H1 (cell line): ENCODE results near the gene GRAMD1C. TPM values are rescaled to one million over a fixed set of nuclear protein-coding genes. Genes with fewer than 3 reads are reported as not detected.

Experiments
- CTCF ChIA-PET: fragments of 300-600 bp; sonication (Branson Sonifier 250); formaldehyde crosslinking; loops from one replicate; lab custom pipeline; 2021; ENCODE audit not compliant: partially characterized antibody; lab: Charles Lee
- POLR2A ChIA-PET: fragments of 300-600 bp; sonication (Branson Sonifier 250); formaldehyde crosslinking; loops from one replicate; lab custom pipeline; 2021; ENCODE audit warnings: inconsistent platforms; ENCODE audit not compliant: partially characterized antibody; lab: Charles Lee
- DNase-seq, 2 experiments: peaks; one replicate each; pipeline versions ENCODE4 v3.0.0 to v3.0.0-alpha.2; 2010 to 2022; ENCODE audit warnings: low spot score in 2 of 2, low read depth in 1 of 2, mixed read lengths in 1 of 2
- FAIRE-seq: peaks from 2 replicates; lab custom pipeline; 2011; peaks lifted over from hg19 to GRCh38; lab: Jason Lieb, UNC
- H2AFZ ChIP-seq: 2 replicates; pipeline ENCODE4 v1.8.1; 2012; ENCODE audit warnings: low read length, inconsistent platforms
- H2AK5ac ChIP-seq: 2 replicates; pipeline ENCODE4 v1.6.1; 2013; ENCODE audit warnings: low read depth, low read length
- H2BK120ac ChIP-seq: replicated peaks from 2 replicates; pipeline ENCODE3; 2013; ENCODE audit warnings: low read depth, low read length, inconsistent platforms
- H2BK12ac ChIP-seq: 2 replicates; pipeline ENCODE4 v1.6.1; 2013; ENCODE audit warnings: low read depth, low read length
- H2BK15ac ChIP-seq: 2 replicates; pipeline ENCODE4 v1.6.1; 2013; ENCODE audit warnings: low read length
- H2BK20ac ChIP-seq: 2 replicates; pipeline ENCODE4 v1.6.1; 2013; ENCODE audit warnings: low read length
- H2BK5ac ChIP-seq: 2 replicates; pipeline ENCODE4 v1.6.1; 2013; ENCODE audit warnings: low read depth, low read length
- H3K14ac ChIP-seq: 2 replicates; pipeline ENCODE4 v1.6.1; 2013; ENCODE audit warnings: inconsistent platforms; ENCODE audit not compliant: insufficient read length
- H3K18ac ChIP-seq: 2 replicates; pipeline ENCODE4 v1.6.1; 2013; ENCODE audit warnings: low read length; ENCODE audit errors: extremely low read depth
- H3K23ac ChIP-seq: 2 replicates; pipeline ENCODE4 v1.6.1; 2013; ENCODE audit warnings: inconsistent platforms; ENCODE audit not compliant: insufficient read length
- H3K23me2 ChIP-seq: 2 replicates; pipeline ENCODE4 v1.6.1; 2013; ENCODE audit warnings: low read depth, low read length
- H3K27ac ChIP-seq: 2 replicates; pipeline ENCODE4 v1.6.1; 2011; ENCODE audit warnings: low read depth, low read length, inconsistent platforms
- H3K27me3 ChIP-seq, 4 experiments: replicated peaks in 1 of 4; 1 replicate in 1 of 4; 2 replicates in 3 of 4; pipeline versions ENCODE4 v1.6.1 to v1.8.1; 2011 to 2013; ENCODE audit warnings: low read length in 3 of 4, mild to moderate bottlenecking in 3 of 4, inconsistent platforms in 2 of 4, mixed read lengths in 2 of 4, moderate library complexity in 1 of 4; ENCODE audit not compliant: control insufficient read depth in 3 of 4, insufficient read depth in 3 of 4; ENCODE audit errors: extremely low read depth in 1 of 4
- H3K36me3 ChIP-seq, 4 experiments: 2 replicates each; pipeline versions ENCODE4 v1.6.1 to v1.8.1; 2011 to 2013; ENCODE audit warnings: mild to moderate bottlenecking in 4 of 4, low read length in 3 of 4, moderate library complexity in 2 of 4, control low read depth in 1 of 4, inconsistent platforms in 1 of 4; ENCODE audit not compliant: insufficient read depth in 4 of 4, control insufficient read depth in 2 of 4
- H3K4ac ChIP-seq: replicated peaks from 2 replicates; pipeline ENCODE3; 2013; ENCODE audit warnings: low read length, low read depth, mixed read lengths, inconsistent platforms; ENCODE audit not compliant: insufficient read length
- H3K4me1 ChIP-seq, 4 experiments: replicated peaks in 1 of 4; 1 replicate in 1 of 4; 2 replicates in 3 of 4; pipeline versions ENCODE4 v1.6.1 to v1.8.1; 2011 to 2013; ENCODE audit warnings: low read length in 3 of 4, inconsistent platforms in 2 of 4, mixed read lengths in 1 of 4; ENCODE audit not compliant: insufficient read depth in 4 of 4, control insufficient read depth in 3 of 4
- H3K4me2 ChIP-seq, 2 experiments: 2 replicates each; pipeline versions ENCODE4 v1.6.1 to v1.8.1; 2011 to 2013; ENCODE audit warnings: low read depth in 2 of 2, low read length in 2 of 2, control low read depth in 1 of 2, inconsistent platforms in 1 of 2, mild to moderate bottlenecking in 1 of 2; ENCODE audit not compliant: insufficient read depth in 1 of 2
- H3K4me3 ChIP-seq, 4 experiments: fragments of 200-600, 300-600 bp in 1 of 4; sonication (generic), shearing (Covaris generic), sonication (Bioruptor Twin) in 1 of 4; 2 replicates each; pipeline versions ENCODE4 v1.5.1 to v1.8.1; 2011 to 2016; ENCODE audit warnings: low read length in 4 of 4, low read depth in 3 of 4, control low read depth in 2 of 4, inconsistent platforms in 2 of 4, mild to moderate bottlenecking in 2 of 4, mixed read lengths in 1 of 4, moderate library complexity in 1 of 4; ENCODE audit not compliant: insufficient read depth in 2 of 4; ENCODE audit errors: extremely low read depth in 1 of 4
- H3K56ac ChIP-seq: replicated peaks from 2 replicates; pipeline ENCODE3; 2013; ENCODE audit warnings: low read depth, mild to moderate bottlenecking, mixed read lengths, low read length, inconsistent platforms; ENCODE audit not compliant: insufficient read length
- H3K79me1 ChIP-seq: 2 replicates; pipeline ENCODE4 v1.6.1; 2013; ENCODE audit warnings: low read depth, low read length, control low read depth
- H3K79me2 ChIP-seq, 2 experiments: 2 replicates each; pipeline versions ENCODE4 v1.6.1 to v1.8.1; 2012 to 2013; ENCODE audit warnings: low read length in 2 of 2, mild to moderate bottlenecking in 2 of 2, inconsistent platforms in 1 of 2; ENCODE audit not compliant: insufficient read depth in 2 of 2, control insufficient read depth in 1 of 2
- H3K9ac ChIP-seq, 4 experiments: replicated peaks in 1 of 4; 1 replicate in 1 of 4; 2 replicates in 3 of 4; pipeline versions ENCODE4 v1.6.1 to v1.8.1; 2011 to 2013; ENCODE audit warnings: low read depth in 3 of 4, low read length in 3 of 4, control low read depth in 2 of 4, mild to moderate bottlenecking in 2 of 4, moderate library complexity in 2 of 4, inconsistent platforms in 1 of 4; ENCODE audit errors: extremely low read depth in 1 of 4
- H3K9me3 ChIP-seq, 2 experiments: 2 replicates each; pipeline versions ENCODE4 v1.6.1 to v1.8.1; 2012 to 2013; ENCODE audit warnings: mild to moderate bottlenecking in 2 of 2, moderate library complexity in 2 of 2, control low read depth in 1 of 2, inconsistent platforms in 1 of 2, low read depth in 1 of 2, low read length in 1 of 2, mixed read lengths in 1 of 2; ENCODE audit not compliant: insufficient read depth in 2 of 2
- H4K20me1 ChIP-seq, 2 experiments: replicated peaks in 1 of 2; 2 replicates each; pipeline versions ENCODE3 to v1.8.1; 2011 to 2013; ENCODE audit warnings: inconsistent platforms in 2 of 2, low read length in 2 of 2, mild to moderate bottlenecking in 1 of 2; ENCODE audit not compliant: insufficient read depth in 2 of 2, control insufficient read depth in 1 of 2
- H4K5ac ChIP-seq: 2 replicates; pipeline ENCODE4 v1.6.1; 2013; ENCODE audit warnings: low read length, low read depth, mixed read lengths, inconsistent platforms; ENCODE audit not compliant: insufficient read length
- H4K8ac ChIP-seq: 2 replicates; pipeline ENCODE4 v1.8.0; 2013; ENCODE audit warnings: mild to moderate bottlenecking, moderate library complexity, low read length, inconsistent platforms; ENCODE audit not compliant: insufficient read depth; ENCODE audit errors: extremely low read depth
- H4K91ac ChIP-seq: replicated peaks from 2 replicates; pipeline ENCODE3; 2013; ENCODE audit warnings: low read length, mixed read lengths, inconsistent platforms; ENCODE audit not compliant: insufficient read length
- ASH2L ChIP-seq: fragments of 200-600, 300-600 bp; sonication (generic); IDR thresholded peaks from one replicate; pipeline ENCODE4 v1.7.1; 2017; ENCODE audit warnings: low read length
- BACH1 ChIP-seq: IDR thresholded peaks from 2 replicates; pipeline ENCODE4 v1.6.1; 2012; ENCODE audit warnings: low read length, improper control_type of control experiment
- CBX5 ChIP-seq: fragments of 300-800, 300-1000 bp; sonication (generic); IDR thresholded peaks from 2 replicates; pipeline ENCODE4 v1.7.1; 2016; ENCODE audit warnings: antibody characterized with exemption, low read length, low read depth
- EZH2 ChIP-seq: fragments of 200-600 bp; sonication (generic); IDR thresholded peaks from 2 replicates; pipeline ENCODE4 v1.7.1; 2012; ENCODE audit warnings: low read depth, mild to moderate bottlenecking, moderate library complexity, low read length, inconsistent platforms; ENCODE audit not compliant: severe bottlenecking
- GTF2F1 ChIP-seq: IDR thresholded peaks from 2 replicates; pipeline ENCODE4 v1.6.1; 2012; ENCODE audit warnings: low read depth, low read length, improper control_type of control experiment, borderline replicate concordance
- JUND ChIP-seq: IDR thresholded peaks from 2 replicates; pipeline ENCODE4 v1.6.1; 2011; ENCODE audit warnings: mild to moderate bottlenecking, improper control_type of control experiment, low read length
- KDM5A ChIP-seq: fragments of 200-600 bp; IDR thresholded peaks from 2 replicates; pipeline ENCODE4 v1.7.1; 2012; ENCODE audit warnings: mild to moderate bottlenecking, low read length, inconsistent platforms, mixed read lengths
- POU5F1 ChIP-seq: IDR thresholded peaks from 2 replicates; pipeline ENCODE4 v1.6.1; 2011; ENCODE audit warnings: low read depth, mild to moderate bottlenecking, low read length, moderate library complexity
- TCF12 ChIP-seq: IDR thresholded peaks from 2 replicates; pipeline ENCODE4 v1.6.1; 2011; ENCODE audit warnings: low read depth, mild to moderate bottlenecking, low read length
- TEAD4 ChIP-seq: IDR thresholded peaks from 2 replicates; pipeline ENCODE4 v1.6.1; 2012; ENCODE audit warnings: low read depth, low read length, inconsistent platforms, mixed read lengths
- YY1 ChIP-seq: IDR thresholded peaks from 2 replicates; pipeline ENCODE4 v1.6.1; 2011; ENCODE audit warnings: low read depth, mild to moderate bottlenecking, low read length
- WGBS, 2 experiments: shearing (Covaris generic) in 1 of 2; methylation state at CpG; one replicate each; pipeline versions ENCODE4 v1.1.6 to v1.1.7; 2013 to 2015; ENCODE audit warnings: low lambda C conversion rate in 2 of 2, mixed read lengths in 2 of 2, inconsistent platforms in 1 of 2, low coverage in 1 of 2, missing lambda C conversion rate in 1 of 2; ENCODE audit not compliant: insufficient replicate concordance in 2 of 2, insufficient coverage in 1 of 2, insufficient read length in 1 of 2; ENCODE audit errors: extremely low coverage in 1 of 2, missing lambda C conversion rate in 1 of 2; 5-methylcytosine and 5-hydroxymethylcytosine counted together
- polyA plus RNA-seq, 7 experiments: library from polyadenylated mRNA; depleted of rRNA in 3 of 7; stranded (reverse) in 5 of 7; unstranded in 2 of 7; fragments of >200 nt in 5 of 7; fragments of 200-250 nt in 2 of 7; gene quantifications; 1 replicate in 5 of 7; 2 replicates in 1 of 7; 4 replicates in 1 of 7; pipeline versions ENCODE4 v1.2.1 to v1.2.3, GENCODE V29; 2011 to 2013; ENCODE audit warnings: missing spikeins in 2 of 7, mixed read lengths in 2 of 7
- total RNA-seq: library from RNA; stranded (reverse); fragmentation: NEBNext Ultra II Directional; extraction: Animal tissue kit (Norgen Biotek cat#: 25700); gene quantifications from 2 replicates; pipeline ENCODE4 v1.2.1, GENCODE V29; 2021
- TF ChIP-seq, protein P1 (sequence below): IDR thresholded peaks from 2 replicates; pipeline ENCODE4 v1.6.1; 2012; ENCODE audit warnings: inconsistent platforms
- TF ChIP-seq, protein P2 (sequence below): IDR thresholded peaks from 2 replicates; pipeline ENCODE4 v1.6.1; 2011; ENCODE audit warnings: low read depth, mild to moderate bottlenecking, low read length; ENCODE audit not compliant: insufficient read depth
- TF ChIP-seq, protein P3 (sequence below): IDR thresholded peaks from 2 replicates; pipeline ENCODE4 v1.6.1; 2012; ENCODE audit warnings: inconsistent platforms

GRAMD1C gene
- total and polyA plus RNA-seq, 2 of the 8 experiments (the other 6 are each of a cell fraction or from before 2014, with no cell fraction given) = 0.62 to 2.1 TPM

DNA sequence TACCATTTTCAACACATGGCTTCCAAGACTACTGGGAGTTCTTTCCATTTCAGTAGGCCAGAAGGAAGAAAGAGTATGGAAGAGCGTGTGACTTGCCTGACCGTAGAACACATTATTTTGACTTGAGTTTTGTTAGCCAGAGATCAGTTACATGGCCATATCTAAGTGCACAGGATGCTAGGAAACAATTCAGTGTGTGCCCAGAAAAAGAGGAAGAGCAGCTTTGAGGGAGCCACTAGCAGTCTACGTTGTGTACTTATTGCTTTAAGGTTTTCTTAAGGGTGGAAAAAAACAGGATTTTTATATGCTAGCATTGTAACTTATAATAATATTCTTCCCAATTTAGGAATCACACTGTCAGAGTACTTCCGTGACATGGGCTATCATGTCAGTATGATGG lies 44.1 kb upstream of the GRAMD1C start:
- Histone ChIP-seq H2BK120ac (no peak overlapping the region), H3K79me2 (no peaks in the 10 kb centered on the region), H3K4me2 (no peak overlapping the region), H3K18ac (no peak overlapping the region), H3K4me1 (no peaks in the 10 kb centered on the region), H3K36me3 (peaks cover 2 to 38% (median 14%) of the 10 kb centered on the region in 4 experiments; a peak in 6 of 8 replicates), H4K20me1 (no peaks in the 10 kb centered on the region), H3K27ac (no peak overlapping the region), H3K56ac (no peak overlapping the region), H2AK5ac (no peak overlapping the region), H2BK12ac (no peak overlapping the region), H3K14ac (no peak overlapping the region), H3K4ac (no peak overlapping the region), H3K23ac (no peak overlapping the region), H3K27me3 (no peaks in the 10 kb centered on the region), H3K9me3 (no peaks in the 10 kb centered on the region), H3K4me3 (no peak overlapping the region), H4K91ac (no peak overlapping the region), H3K23me2 (no peaks in the 10 kb centered on the region), H3K79me1 (no peaks in the 10 kb centered on the region), H2BK20ac (no peak overlapping the region), H4K8ac (no peak overlapping the region), H2BK5ac (no peak overlapping the region), H2BK15ac (no peak overlapping the region), H3K9ac (no peak overlapping the region), H4K5ac (no peak overlapping the region), H2AFZ (no peak overlapping the region)
- WGBS, 2 experiments = 92% methylated on average over 4 of the region's 4 CpGs; no CpG with 5 or more reads in 1 of the 2 experiments
- ChIA-PET CTCF (interaction anchor here (0.5 to 1.4 kb wide), 6 partner anchors 8 to 141 kb away, joined by 3 to 4 read pairs (median 3); no protein-coding TSS in a partner anchor), POLR2A (no interaction called here)
- no peak for DNase-seq
- no peak for FAIRE-seq
- TF ChIP-seq KDM5A = no peak
- no peak for TF ChIP-seq BACH1
- TF ChIP-seq TEAD4 = no peak
- TF ChIP-seq TCF12 = no peak
- TF ChIP-seq ASH2L = no peak
- no peak for TF ChIP-seq GTF2F1
- TF ChIP-seq EZH2 = no peak
- TF ChIP-seq JUND = no peak
- no peak for TF ChIP-seq POU5F1
- TF ChIP-seq YY1 = no peak
- TF ChIP-seq, protein P1, sequence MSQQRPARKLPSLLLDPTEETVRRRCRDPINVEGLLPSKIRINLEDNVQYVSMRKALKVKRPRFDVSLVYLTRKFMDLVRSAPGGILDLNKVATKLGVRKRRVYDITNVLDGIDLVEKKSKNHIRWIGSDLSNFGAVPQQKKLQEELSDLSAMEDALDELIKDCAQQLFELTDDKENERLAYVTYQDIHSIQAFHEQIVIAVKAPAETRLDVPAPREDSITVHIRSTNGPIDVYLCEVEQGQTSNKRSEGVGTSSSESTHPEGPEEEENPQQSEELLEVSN = no peak
- no peak for TF ChIP-seq CBX5
- TF ChIP-seq, protein P2, sequence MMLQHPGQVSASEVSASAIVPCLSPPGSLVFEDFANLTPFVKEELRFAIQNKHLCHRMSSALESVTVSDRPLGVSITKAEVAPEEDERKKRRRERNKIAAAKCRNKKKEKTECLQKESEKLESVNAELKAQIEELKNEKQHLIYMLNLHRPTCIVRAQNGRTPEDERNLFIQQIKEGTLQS = no peak
- TF ChIP-seq, protein P3, sequence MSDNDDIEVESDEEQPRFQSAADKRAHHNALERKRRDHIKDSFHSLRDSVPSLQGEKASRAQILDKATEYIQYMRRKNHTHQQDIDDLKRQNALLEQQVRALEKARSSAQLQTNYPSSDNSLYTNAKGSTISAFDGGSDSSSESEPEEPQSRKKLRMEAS = no peak
